ENCODE data around the gene CHTF18. TPM values are rescaled to one million over a fixed set of nuclear protein-coding genes. Genes with fewer than 3 reads are reported as not detected.

Gene CHTF18
- total RNA-seq, 1 donor from 2014 or later, result 14.8 TPM

DNA sequence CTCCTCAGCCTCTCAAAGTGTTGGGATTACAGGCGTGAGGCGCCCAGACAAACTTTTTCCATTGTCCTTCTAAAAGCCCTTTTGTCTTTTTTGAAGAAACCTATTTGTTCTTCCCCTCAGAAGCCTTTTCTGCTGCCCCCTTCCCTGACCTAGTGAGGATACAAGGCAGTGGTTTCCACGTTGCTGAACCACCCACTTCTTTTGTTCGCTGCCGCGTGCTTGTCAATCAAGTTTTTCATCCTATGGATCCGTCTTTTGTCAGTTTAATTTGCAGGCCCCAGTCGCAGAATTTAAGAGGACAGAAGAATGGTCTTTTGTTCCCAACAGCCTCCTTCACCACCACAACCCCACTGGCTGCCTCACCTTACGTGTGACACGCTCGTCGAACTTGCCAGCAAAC, 32.3 kb downstream of the CHTF18 start:
- Histone ChIP-seq H4K20me1 (ENCODE audit: insufficient read depth, low read length) (no peaks in the 10 kb centered on the region), H2AFZ (ENCODE audit: low read depth, low read length) (no peak overlapping the region), H3K9ac (ENCODE audit: low read length) (no peak overlapping the region), H3K27ac (ENCODE audit: low read depth, low read length) (no peak overlapping the region), H3K27me3 (ENCODE audit: insufficient read depth, low read length) (peaks cover 33% of the 10 kb centered on the region), H3K4me1 (ENCODE audit: insufficient read depth, low read length) (no peaks in the 10 kb centered on the region), H3K36me3 (ENCODE audit: insufficient read depth, low read length) (no peaks in the 10 kb centered on the region), H3K4me2 (ENCODE audit: low read length) (no peak overlapping the region), H3K79me2 (ENCODE audit: insufficient read depth, low read length) (no peaks in the 10 kb centered on the region), H3K9me3 (ENCODE audit: insufficient read depth, low read depth, low read length) (peaks cover 4% of the 10 kb centered on the region), H3K4me3 (ENCODE audit: insufficient read depth, low read depth, low read length) (no peak overlapping the region)
- DNase-seq (ENCODE audit: low read depth), result no peak
- no peak for TF ChIP-seq EZH2 (IDR thresholded peaks at IDR 0.05; ENCODE audit: insufficient read depth, low read length)
- TF ChIP-seq, protein P1, sequence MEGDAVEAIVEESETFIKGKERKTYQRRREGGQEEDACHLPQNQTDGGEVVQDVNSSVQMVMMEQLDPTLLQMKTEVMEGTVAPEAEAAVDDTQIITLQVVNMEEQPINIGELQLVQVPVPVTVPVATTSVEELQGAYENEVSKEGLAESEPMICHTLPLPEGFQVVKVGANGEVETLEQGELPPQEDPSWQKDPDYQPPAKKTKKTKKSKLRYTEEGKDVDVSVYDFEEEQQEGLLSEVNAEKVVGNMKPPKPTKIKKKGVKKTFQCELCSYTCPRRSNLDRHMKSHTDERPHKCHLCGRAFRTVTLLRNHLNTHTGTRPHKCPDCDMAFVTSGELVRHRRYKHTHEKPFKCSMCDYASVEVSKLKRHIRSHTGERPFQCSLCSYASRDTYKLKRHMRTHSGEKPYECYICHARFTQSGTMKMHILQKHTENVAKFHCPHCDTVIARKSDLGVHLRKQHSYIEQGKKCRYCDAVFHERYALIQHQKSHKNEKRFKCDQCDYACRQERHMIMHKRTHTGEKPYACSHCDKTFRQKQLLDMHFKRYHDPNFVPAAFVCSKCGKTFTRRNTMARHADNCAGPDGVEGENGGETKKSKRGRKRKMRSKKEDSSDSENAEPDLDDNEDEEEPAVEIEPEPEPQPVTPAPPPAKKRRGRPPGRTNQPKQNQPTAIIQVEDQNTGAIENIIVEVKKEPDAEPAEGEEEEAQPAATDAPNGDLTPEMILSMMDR (IDR thresholded peaks at IDR 0.05; ENCODE audit: insufficient read depth, low read depth, low read length), result no peak
- no peak for FAIRE-seq
- H3K27me3 Mint-ChIP-seq (ENCODE audit: low read depth, unreplicated experiment), result peaks cover 31% of the 10 kb centered on the region
- no peaks in the 10 kb centered on the region for H3K4me1 Mint-ChIP-seq (ENCODE audit: low read depth, unreplicated experiment)
- H3K36me3 Mint-ChIP-seq (ENCODE audit: low read depth, unreplicated experiment), result peaks cover 3% of the 10 kb centered on the region
- no peak overlapping the region for H3K27ac Mint-ChIP-seq (ENCODE audit: unreplicated experiment)
- H3K4me3 Mint-ChIP-seq (ENCODE audit: unreplicated experiment), result no peak overlapping the region
- H3K9me3 Mint-ChIP-seq (ENCODE audit: unreplicated experiment), result no peaks in the 10 kb centered on the region

DNA sequence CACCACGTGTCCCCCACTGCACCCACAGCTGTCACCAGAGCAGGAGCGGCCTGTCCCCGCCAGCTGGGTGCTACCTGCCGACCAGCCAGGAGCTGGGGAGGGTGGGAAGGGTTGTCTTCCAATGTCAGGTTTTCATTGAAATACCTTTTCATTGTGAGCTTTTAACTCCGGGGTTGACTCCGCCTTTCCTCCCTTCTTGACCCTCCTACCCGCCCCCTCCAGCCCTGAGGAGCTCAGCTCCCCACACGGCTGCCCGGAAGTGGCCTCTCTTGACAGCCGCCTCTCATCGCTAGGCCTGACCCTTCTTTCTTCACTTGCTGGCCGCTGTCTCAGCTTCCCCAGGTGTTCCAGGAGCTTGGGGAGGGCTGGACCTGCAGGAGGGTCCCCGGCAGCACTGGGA, 33.3 kb downstream of the CHTF18 start:
- Mint-ChIP-seq H3K9me3 (ENCODE audit: unreplicated experiment) (no peaks in the 10 kb centered on the region), H3K4me3 (ENCODE audit: unreplicated experiment) (no peak overlapping the region), H3K27ac (ENCODE audit: unreplicated experiment) (no peak overlapping the region), H3K36me3 (ENCODE audit: low read depth, unreplicated experiment) (peaks cover 3% of the 10 kb centered on the region), H3K4me1 (ENCODE audit: low read depth, unreplicated experiment) (no peaks in the 10 kb centered on the region), H3K27me3 (ENCODE audit: low read depth, unreplicated experiment) (peaks cover 34% of the 10 kb centered on the region)
- TF ChIP-seq, protein P1 (IDR thresholded peaks at IDR 0.05; ENCODE audit: insufficient read depth, low read depth, low read length), result no peak
- no peak for TF ChIP-seq EZH2 (IDR thresholded peaks at IDR 0.05; ENCODE audit: insufficient read depth, low read length)
- H3K4me2 ChIP-seq (ENCODE audit: low read length), result no peak overlapping the region
- H3K27ac ChIP-seq (ENCODE audit: low read depth, low read length), result no peak overlapping the region
- no peaks in the 10 kb centered on the region for H3K36me3 ChIP-seq (ENCODE audit: insufficient read depth, low read length)
- no peaks in the 10 kb centered on the region for H3K4me1 ChIP-seq (ENCODE audit: insufficient read depth, low read length)
- H3K9me3 ChIP-seq (ENCODE audit: insufficient read depth, low read depth, low read length), result peaks cover 4% of the 10 kb centered on the region
- H4K20me1 ChIP-seq (ENCODE audit: insufficient read depth, low read length), result no peaks in the 10 kb centered on the region
- DNase-seq (ENCODE audit: low read depth) (no peak), FAIRE-seq (no peak)
- H3K4me3 ChIP-seq (ENCODE audit: insufficient read depth, low read depth, low read length), result no peak overlapping the region
- H3K9ac ChIP-seq (ENCODE audit: low read length), result no peak overlapping the region
- H3K79me2 ChIP-seq (ENCODE audit: insufficient read depth, low read length), result no peaks in the 10 kb centered on the region
- no peak overlapping the region for H2AFZ ChIP-seq (ENCODE audit: low read depth, low read length)
- H3K27me3 ChIP-seq (ENCODE audit: insufficient read depth, low read length), result peaks cover 38% of the 10 kb centered on the region

DNA sequence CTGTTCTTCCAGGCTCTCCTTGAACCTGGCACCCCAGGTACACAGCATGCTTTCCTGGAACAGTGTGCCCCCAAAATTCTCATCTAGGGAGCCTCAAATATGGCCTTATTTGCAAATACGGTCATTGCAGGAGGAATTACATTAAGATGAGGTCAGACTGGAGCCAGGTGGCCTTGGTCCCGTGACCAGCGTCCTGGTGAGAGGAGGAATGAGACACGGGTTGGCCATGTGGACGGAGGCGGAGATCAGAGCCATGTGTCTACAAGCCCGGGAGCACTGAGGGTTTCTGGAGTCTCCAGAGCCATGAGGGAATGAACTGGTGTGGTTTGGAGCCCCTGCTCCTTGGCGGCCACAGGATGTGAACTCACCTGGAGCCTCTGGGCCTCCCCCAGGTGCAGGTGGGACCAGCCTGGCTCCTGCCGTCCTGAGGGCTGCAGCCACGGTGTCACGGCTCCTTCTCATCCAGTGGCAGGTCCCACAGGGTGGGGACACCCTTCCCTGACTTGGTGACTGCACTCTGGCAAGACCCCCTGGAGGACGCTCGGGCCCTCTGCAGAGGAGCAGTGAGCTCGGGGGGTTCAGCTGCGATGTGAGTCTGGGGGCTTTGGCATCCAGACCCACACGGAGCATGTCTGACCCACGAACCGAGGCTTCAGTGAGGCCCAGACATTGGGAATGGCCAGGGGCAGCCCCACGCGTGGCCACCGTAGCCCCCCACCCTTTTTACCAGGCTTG, 33.9 kb downstream of the CHTF18 start:
- no peak overlapping the region for H3K4me2 ChIP-seq (ENCODE audit: low read length)
- H3K36me3 ChIP-seq (ENCODE audit: insufficient read depth, low read length), result no peaks in the 10 kb centered on the region
- no peak overlapping the region for H3K9ac ChIP-seq (ENCODE audit: low read length)
- H3K36me3 Mint-ChIP-seq (ENCODE audit: low read depth, unreplicated experiment), result peaks cover 3% of the 10 kb centered on the region
- no peaks in the 10 kb centered on the region for H3K9me3 Mint-ChIP-seq (ENCODE audit: unreplicated experiment)
- H2AFZ ChIP-seq (ENCODE audit: low read depth, low read length), result no peak overlapping the region
- H3K27me3 Mint-ChIP-seq (ENCODE audit: low read depth, unreplicated experiment), result peaks cover 34% of the 10 kb centered on the region
- peaks cover 32% of the 10 kb centered on the region for H3K27me3 ChIP-seq (ENCODE audit: insufficient read depth, low read length)
- TF ChIP-seq, protein P1 (IDR thresholded peaks at IDR 0.05; ENCODE audit: insufficient read depth, low read depth, low read length), result no peak
- no peak for TF ChIP-seq EZH2 (IDR thresholded peaks at IDR 0.05; ENCODE audit: insufficient read depth, low read length)
- H3K4me3 ChIP-seq (ENCODE audit: insufficient read depth, low read depth, low read length), result no peak overlapping the region
- no peaks in the 10 kb centered on the region for H3K4me1 Mint-ChIP-seq (ENCODE audit: low read depth, unreplicated experiment)
- DNase-seq (ENCODE audit: low read depth), result no peak
- H3K79me2 ChIP-seq (ENCODE audit: insufficient read depth, low read length), result no peaks in the 10 kb centered on the region
- no peak for FAIRE-seq
- H4K20me1 ChIP-seq (ENCODE audit: insufficient read depth, low read length), result no peaks in the 10 kb centered on the region
- peaks cover 4% of the 10 kb centered on the region for H3K9me3 ChIP-seq (ENCODE audit: insufficient read depth, low read depth, low read length)
- H3K27ac Mint-ChIP-seq (ENCODE audit: unreplicated experiment), result no peak overlapping the region
- H3K4me1 ChIP-seq (ENCODE audit: insufficient read depth, low read length), result no peaks in the 10 kb centered on the region
- H3K4me3 Mint-ChIP-seq (ENCODE audit: unreplicated experiment), result no peak overlapping the region
- H3K27ac ChIP-seq (ENCODE audit: low read depth, low read length), result no peak overlapping the region
